Suprapubic skin (tissue), 4 donors: ENCODE measurements around the gene ARTN.

ENCODE experiments used
- CTCF ChIP-seq, 2 donors: fragments of 200-600 bp in 1 of 2; fragments of 450-650 bp in 1 of 2; sonication (generic) in 1 of 2; IDR thresholded peaks; one replicate each; pipeline ENCODE4 v1.5.1; 2016 to 2019; ENCODE audit warnings: antibody characterized with exemption in 2 of 2, mild to moderate bottlenecking in 1 of 2, moderate library complexity in 1 of 2
- EP300 ChIP-seq: sonication (generic); formaldehyde crosslinking; IDR thresholded peaks from one replicate; pipeline ENCODE4 v1.6.1; 2017; ENCODE audit warnings: antibody characterized with exemption
- POLR2A ChIP-seq, 2 donors: fragments of 450-650 bp; IDR thresholded peaks; one replicate each; pipeline ENCODE4 v1.6.1; 2017; ENCODE audit warnings: antibody characterized with exemption in 2 of 2, mild to moderate bottlenecking in 2 of 2, moderate library complexity in 2 of 2
- POLR2AphosphoS5 ChIP-seq, 3 donors: sonication (generic); formaldehyde crosslinking; IDR thresholded peaks; one replicate each; pipeline ENCODE4 v1.6.1; 2017; ENCODE audit warnings: antibody characterized with exemption in 3 of 3

- TF ChIP-seq CTCF (IDR thresholded peaks at IDR 0.05): no peak
- TF ChIP-seq POLR2A (IDR thresholded peaks at IDR 0.05): no peak
- TF ChIP-seq POLR2AphosphoS5 (IDR thresholded peaks at IDR 0.05): no peak
- TF ChIP-seq EP300: no peak
Observed at GRCh38 chr1:43887748-43888147, 45.9 kb upstream of the ARTN start.
